HepG2 (cell line): ENCODE measurements around the gene CCSER1. TPM values are rescaled to one million over a fixed set of nuclear protein-coding genes. Genes with fewer than 3 reads are reported as not detected.

Experiments used
- ATAC-seq: fragments of 200-7000 bp; cut with Tn5 transposase; 3 replicates; pipeline ENCODE4 v1.9.1; 2020; ENCODE audit warnings: mild to moderate bottlenecking, moderate library complexity
- BruUV-seq: library from RNA; stranded (reverse); fragments of 400-500 nt; replicated peaks from 2 replicates; lab custom pipeline; 2021; lab: Mats Ljungman, UMichigan
- CTCF ChIA-PET: fragments of 300-600 bp; formaldehyde crosslinking; extraction: SDS; loops from one replicate; lab custom pipeline; 2021; ENCODE audit warnings: low total read pairs, inconsistent platforms, low intra/inter-chr PET ratio; lab: Yijun Ruan, JAX
- POLR2A ChIA-PET: fragments of 350-600 bp; sonication (Branson Sonifier 250); formaldehyde crosslinking; loops from one replicate; lab custom pipeline; 2020; ENCODE audit warnings: antibody characterized with exemption, inconsistent platforms; lab: Yijun Ruan, JAX
- DNase-seq: peaks from one replicate; pipeline ENCODE4 v3.0.0-alpha.2; 2015; ENCODE audit warnings: low spot score
- FAIRE-seq: peaks from 3 replicates; lab custom pipeline; 2011; peaks lifted over from hg19 to GRCh38; lab: Jason Lieb, UNC
- H2AFZ ChIP-seq: one replicate; pipeline ENCODE4 v1.6.1; 2011; ENCODE audit warnings: low read length, inconsistent platforms
- H3K27ac ChIP-seq: fragments of 300-600 bp; 3 replicates; pipeline ENCODE4 v1.8.0; 2011; ENCODE audit warnings: mixed run types, mild to moderate bottlenecking, mixed read lengths, low read length, inconsistent platforms; ENCODE audit not compliant: insufficient read depth; ENCODE audit errors: extremely low read length
- H3K27me3 ChIP-seq, 2 experiments: fragments of 200-600 bp in 1 of 2; 2 replicates in 1 of 2; 3 replicates in 1 of 2; pipeline versions ENCODE4 v1.6.0 to v1.8.0; 2011; ENCODE audit warnings: low read length in 2 of 2, mild to moderate bottlenecking in 2 of 2, moderate library complexity in 2 of 2, inconsistent platforms in 1 of 2; ENCODE audit not compliant: insufficient read depth in 2 of 2, control insufficient read depth in 1 of 2
- H3K36me3 ChIP-seq, 2 experiments: fragments of 200-600 bp in 1 of 2; replicated peaks in 1 of 2; 2 replicates in 1 of 2; 3 replicates in 1 of 2; pipeline versions ENCODE4 v1.5.1 to v1.8.0; 2011; ENCODE audit warnings: low read length in 2 of 2, inconsistent platforms in 1 of 2; ENCODE audit not compliant: insufficient read depth in 2 of 2, control insufficient read depth in 1 of 2
- H3K4me1 ChIP-seq: 2 replicates; pipeline ENCODE4 v1.5.1; 2012; ENCODE audit warnings: low read length, inconsistent platforms; ENCODE audit not compliant: insufficient read depth
- H3K4me2 ChIP-seq: 2 replicates; pipeline ENCODE4 v1.6.0; 2011; ENCODE audit warnings: low read depth, low read length, inconsistent platforms
- H3K4me3 ChIP-seq, 3 experiments: fragments of 200-600 bp in 1 of 3; sonication (generic), shearing (Covaris generic) in 1 of 3; replicated peaks in 1 of 3; 2 replicates each; pipeline ENCODE4 v1.5.1; 2011 to 2016; ENCODE audit warnings: low read length in 3 of 3, inconsistent platforms in 2 of 3, low read depth in 2 of 3, mild to moderate bottlenecking in 2 of 3, control low read depth in 1 of 3, mixed read lengths in 1 of 3; ENCODE audit not compliant: insufficient read depth in 1 of 3
- H3K79me2 ChIP-seq: one replicate; pipeline ENCODE4 v1.6.1; 2011; ENCODE audit warnings: low read length, inconsistent platforms; ENCODE audit not compliant: insufficient read depth
- H3K9ac ChIP-seq: 2 replicates; pipeline ENCODE4 v1.6.0; 2011; ENCODE audit warnings: mild to moderate bottlenecking, low read depth, low read length, inconsistent platforms; ENCODE audit not compliant: insufficient read depth
- H3K9me3 ChIP-seq: 2 replicates; pipeline ENCODE4 v1.5.1; 2012; ENCODE audit warnings: mild to moderate bottlenecking, low read length
- H4K20me1 ChIP-seq: 2 replicates; pipeline ENCODE4 v1.6.0; 2011; ENCODE audit warnings: inconsistent platforms, mild to moderate bottlenecking, low read length, moderate library complexity; ENCODE audit not compliant: insufficient read depth
- ATF7-NPFF ChIP-seq: sonication (generic); formaldehyde crosslinking; IDR thresholded peaks from 2 replicates; pipeline ENCODE4 v1.8.1; 2023; ENCODE audit warnings: mild to moderate bottlenecking, low read depth, missing genetic modification reagents, moderate library complexity
- CBX2 ChIP-seq, 2 experiments: fragments of 200-600 bp in 1 of 2; sonication (generic); formaldehyde crosslinking in 1 of 2; IDR thresholded peaks; 2 replicates each; pipeline versions ENCODE4 v1.7.0 to v1.8.1; 2018 to 2022; ENCODE audit warnings: low read depth in 2 of 2, low read length in 1 of 2, mild to moderate bottlenecking in 1 of 2, missing genetic modification reagents in 1 of 2
- CREB1 ChIP-seq, 2 experiments: fragments of 450-650 bp in 1 of 2; IDR thresholded peaks; 2 replicates each; pipeline ENCODE4 v1.6.1; 2016 to 2017; ENCODE audit warnings: control low read depth in 1 of 2, mild to moderate bottlenecking in 1 of 2, missing compliant biosample characterization in 1 of 2, missing genetic modification characterization in 1 of 2
- FLYWCH1 ChIP-seq: sonication (generic); formaldehyde crosslinking; IDR thresholded peaks from 2 replicates; pipeline ENCODE4 v1.8.1; 2023; ENCODE audit warnings: mild to moderate bottlenecking, missing genetic modification reagents
- HMG20B ChIP-seq: conservative IDR thresholded peaks from 2 replicates; pipeline ENCODE4 v1.6.1; 2016; ENCODE audit warnings: missing genetic modification reagents, missing compliant biosample characterization
- HNRNPK ChIP-seq: fragments of 200-400 bp; formaldehyde crosslinking; IDR thresholded peaks from 2 replicates; pipeline ENCODE4 v1.6.1; 2018; ENCODE audit warnings: low read length, low read depth, moderate library complexity, mild to moderate bottlenecking; ENCODE audit not compliant: poor library complexity, severe bottlenecking
- NFIC ChIP-seq: IDR thresholded peaks from 2 replicates; pipeline ENCODE4 v1.6.1; 2012; ENCODE audit warnings: mild to moderate bottlenecking, low read length, inconsistent platforms
- NR2F2 ChIP-seq: IDR thresholded peaks from 2 replicates; pipeline ENCODE4 v1.6.1; 2012; ENCODE audit warnings: low read depth, inconsistent platforms, borderline replicate concordance
- PTBP1 ChIP-seq: fragments of 200-400 bp; formaldehyde crosslinking; IDR thresholded peaks from 2 replicates; pipeline ENCODE4 v1.6.1; 2018; ENCODE audit warnings: low read length, low read depth; ENCODE audit not compliant: poor library complexity, severe bottlenecking
- RARG ChIP-seq: sonication (generic); formaldehyde crosslinking; IDR thresholded peaks from 2 replicates; pipeline ENCODE4 v1.4.0; 2020; ENCODE audit warnings: low read depth, mild to moderate bottlenecking, missing genetic modification reagents
- SETDB1 ChIP-seq: sonication (generic); formaldehyde crosslinking; IDR thresholded peaks from 2 replicates; pipeline ENCODE4 v1.5.1; 2020; ENCODE audit warnings: missing genetic modification reagents, mild to moderate bottlenecking, borderline replicate concordance
- TAF15 ChIP-seq: fragments of 200-400 bp; formaldehyde crosslinking; IDR thresholded peaks from one replicate; pipeline ENCODE4 v1.6.1; 2018; ENCODE audit warnings: mild to moderate bottlenecking, low read depth, low read length; ENCODE audit not compliant: poor library complexity, severe bottlenecking
- ZNF256 ChIP-seq: sonication (generic); formaldehyde crosslinking; conservative IDR thresholded peaks from 2 replicates; pipeline ENCODE4 v1.4.0; 2020; ENCODE audit warnings: missing genetic modification reagents
- ZNF543 ChIP-seq: sonication (generic); formaldehyde crosslinking; IDR thresholded peaks from 2 replicates; pipeline ENCODE4 v1.4.0; 2020; ENCODE audit warnings: mild to moderate bottlenecking, missing genetic modification reagents
- WGBS: methylation state at CpG from one replicate; pipeline ENCODE4 v1.1.6; 2017; ENCODE audit warnings: low lambda C conversion rate; 5-methylcytosine and 5-hydroxymethylcytosine counted together
- in situ Hi-C: cut with HindIII; loops from 2 replicates; pipeline ENCODE4 v1.10.0; 2017; ENCODE audit warnings: low pct_unique_long_range_greater_than_20kb; ENCODE audit not compliant: extremely low pct_ligation_motif_present
- intact Hi-C: fragments of 100-400 bp; cut with micrococcal nuclease; formaldehyde crosslinking; loops from one replicate; pipeline ENCODE4 v1.10.0; 2022; ENCODE audit not compliant: unreplicated experiment
- polyA plus RNA-seq, 8 experiments: library from polyadenylated mRNA; depleted of rRNA in 3 of 8; stranded (reverse) in 7 of 8; unstranded in 1 of 8; fragments of >200 nt; fragmentation: Illumina TruSeq in 4 of 8; extraction: Trizol in 4 of 8; gene quantifications; 2 replicates each; pipeline versions ENCODE4 v1.2.1 to v1.2.3, GENCODE V29; 2011 to 2016; ENCODE audit warnings: low read depth in 4 of 8, missing spikeins in 1 of 8, mixed read lengths in 1 of 8; ENCODE audit not compliant: insufficient read depth in 1 of 8
- total RNA-seq, 5 experiments: library from RNA; depleted of rRNA; stranded (reverse); fragments of >200 nt; fragmentation: Illumina TruSeq; extraction: Trizol; gene quantifications; 2 replicates each; pipeline ENCODE4 v1.2.3, GENCODE V29; 2016; ENCODE audit warnings: low read depth in 1 of 5
- TF ChIP-seq, protein P1 (sequence below): sonication (generic); formaldehyde crosslinking; IDR thresholded peaks from 2 replicates; pipeline ENCODE4 v1.5.1; 2020; ENCODE audit warnings: missing genetic modification reagents, mild to moderate bottlenecking, borderline replicate concordance

CCSER1 gene
- total and polyA plus RNA-seq, 2 of the 13 experiments (the other 11 are each of a cell fraction or from before 2014, with no cell fraction given) = not detected

DNA sequence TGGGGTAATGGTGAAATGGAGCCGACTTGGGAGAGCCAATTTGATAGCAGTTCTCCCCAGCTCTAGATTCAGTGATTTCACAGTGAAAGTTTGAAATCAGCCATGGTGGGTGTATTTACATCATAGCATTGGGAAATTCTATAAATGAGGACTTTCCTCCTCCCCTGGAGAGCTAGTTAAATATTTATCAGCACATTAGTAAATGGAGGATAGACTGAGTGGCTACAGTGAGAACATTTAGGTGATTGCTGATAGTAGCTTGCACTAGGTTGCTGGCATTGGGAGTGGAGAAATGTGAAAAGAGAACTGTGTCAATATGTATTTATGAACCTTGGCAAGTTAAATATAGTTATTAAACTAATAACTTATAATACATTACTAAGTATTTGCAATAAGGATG is 347.3 kb downstream of the CCSER1 start:
- H2AFZ ChIP-seq = no peak overlapping the region
- CTCF ChIA-PET = no interaction called here
- H3K9me3 ChIP-seq = no peaks in the 10 kb centered on the region
- BruUV-seq = no TSS peak
- H4K20me1 ChIP-seq = no peaks in the 10 kb centered on the region
- H3K27me3 ChIP-seq = no peaks in the 10 kb centered on the region
- no peak for TF ChIP-seq NR2F2
- no peak for TF ChIP-seq CREB1 (IDR thresholded peaks at IDR 0.05)
- no peak for TF ChIP-seq CREB1 (CRISPR knock-in tag; IDR thresholded peaks at IDR 0.05)
- TF ChIP-seq RARG (CRISPR knock-in tag) = no peak
- TF ChIP-seq, protein P1, sequence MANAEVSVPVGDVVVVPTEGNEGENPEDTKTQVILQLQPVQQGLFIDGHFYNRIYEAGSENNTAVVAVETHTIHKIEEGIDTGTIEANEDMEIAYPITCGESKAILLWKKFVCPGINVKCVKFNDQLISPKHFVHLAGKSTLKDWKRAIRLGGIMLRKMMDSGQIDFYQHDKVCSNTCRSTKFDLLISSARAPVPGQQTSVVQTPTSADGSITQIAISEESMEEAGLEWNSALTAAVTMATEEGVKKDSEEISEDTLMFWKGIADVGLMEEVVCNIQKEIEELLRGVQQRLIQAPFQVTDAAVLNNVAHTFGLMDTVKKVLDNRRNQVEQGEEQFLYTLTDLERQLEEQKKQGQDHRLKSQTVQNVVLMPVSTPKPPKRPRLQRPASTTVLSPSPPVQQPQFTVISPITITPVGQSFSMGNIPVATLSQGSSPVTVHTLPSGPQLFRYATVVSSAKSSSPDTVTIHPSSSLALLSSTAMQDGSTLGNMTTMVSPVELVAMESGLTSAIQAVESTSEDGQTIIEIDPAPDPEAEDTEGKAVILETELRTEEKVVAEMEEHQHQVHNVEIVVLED = no peak
- no peak for TF ChIP-seq PTBP1
- TF ChIP-seq HMG20B (CRISPR knock-in tag) = no peak
- no peak for TF ChIP-seq ZNF543 (CRISPR knock-in tag)
- no peak for TF ChIP-seq CBX2 (IDR thresholded peaks at IDR 0.05; ENCODE audit: low read depth, low read length)
- no peak for TF ChIP-seq CBX2 (CRISPR knock-in tag; IDR thresholded peaks at IDR 0.05; ENCODE audit: low read depth)
- no peak for TF ChIP-seq TAF15
- no peak for TF ChIP-seq ATF7-NPFF (CRISPR knock-in tag)
- TF ChIP-seq NFIC = no peak
- no peak for TF ChIP-seq FLYWCH1 (CRISPR knock-in tag)
- no peak for TF ChIP-seq HNRNPK
- TF ChIP-seq ZNF256 (CRISPR knock-in tag) = no peak
- TF ChIP-seq SETDB1 (CRISPR knock-in tag) = no peak
- TF ChIP-seq, all 625 proteins: peak for 0
- Histone ChIP-seq H3K4me1 (no peaks in the 10 kb centered on the region), H3K4me2 (no peak overlapping the region), H3K27ac (no peak overlapping the region), H3K79me2 (no peaks in the 10 kb centered on the region), H3K9ac (no peak overlapping the region), H3K36me3 (no peaks in the 10 kb centered on the region), H3K4me3 (no peak overlapping the region)
- in situ Hi-C loops (no loop called here), intact Hi-C loops (no loop called here)
- DNase-seq (no peak), ATAC-seq (no peak), FAIRE-seq (no peak)
- 63% methylated on average over 1 of the region's 1 CpG for WGBS
- POLR2A ChIA-PET = no interaction called here
